Measurements from ENCODE around the gene PTGES2. TPM values are rescaled to one million over a fixed set of nuclear protein-coding genes. Genes with fewer than 3 reads are reported as not detected.
"Not testable (repeated sequence)": the region's sequence is repeated elsewhere in the genome, so short reads cannot be mapped to it uniquely, and the experiment has no call there.

Gene PTGES2
- total RNA-seq, 2 donors from 2014 or later: 73.5 to 84.5 TPM

DNA sequence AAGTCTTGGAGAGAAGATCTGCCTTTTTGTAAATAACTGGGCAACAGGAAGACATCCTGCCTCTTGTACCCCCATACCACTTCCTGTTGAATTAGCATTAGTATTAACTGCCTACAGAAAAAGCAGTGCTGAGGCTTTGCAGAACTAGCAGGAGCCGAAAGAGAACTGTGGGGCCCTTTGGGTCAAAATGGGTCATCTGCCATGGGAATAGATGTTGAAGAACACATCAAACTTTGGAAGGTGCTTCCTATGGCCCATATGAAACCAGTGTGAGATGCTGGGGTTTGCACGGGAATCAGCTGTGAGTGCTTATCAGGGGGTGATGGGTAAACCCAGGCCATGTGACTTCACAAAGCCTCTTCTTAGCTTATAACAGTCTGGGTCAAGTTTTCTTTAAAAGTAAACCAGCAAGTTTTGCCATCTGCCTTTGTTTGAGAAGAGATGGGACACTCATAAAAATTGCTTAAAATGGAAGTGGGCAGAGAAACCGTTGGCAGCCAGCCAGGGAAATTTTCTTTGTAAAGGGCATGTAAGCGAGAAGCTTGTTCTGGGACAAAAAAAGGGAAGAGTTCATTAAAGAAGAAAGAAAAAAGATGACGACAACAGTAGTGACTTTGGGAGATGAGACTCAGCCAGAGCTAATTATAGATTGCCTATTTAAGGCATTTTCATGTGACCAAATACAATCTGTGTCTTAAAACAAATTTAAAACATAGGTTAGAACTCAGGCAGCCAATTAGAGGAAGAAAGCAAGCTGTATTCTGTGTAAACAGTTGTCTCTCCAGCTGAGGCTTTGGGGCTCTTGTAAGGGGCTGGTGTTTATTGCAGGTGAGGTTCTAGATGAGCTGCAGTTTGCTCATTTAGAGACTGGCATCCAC lies 55.1 kb downstream of the PTGES2 start:
- H3K4me3 ChIP-seq (ENCODE audit: low read length): no peak overlapping the region
- no peak for DNase-seq
- no peaks in the 10 kb centered on the region for H3K27me3 Mint-ChIP-seq (ENCODE audit: insufficient read depth)
- 60 to 75% methylated on average over 4 to 5 of the region's 5 CpGs for WGBS, 2 experiments (ENCODE audit: insufficient coverage in 1 of 2, insufficient read length in 1 of 2)
- no peaks in the 10 kb centered on the region for H3K27me3 ChIP-seq (ENCODE audit: control insufficient read depth, insufficient read depth, low read length, poor library complexity, severe bottlenecking)
- H3K9me3 ChIP-seq (ENCODE audit: control insufficient read depth, low read length): no peaks in the 10 kb centered on the region
- TF ChIP-seq CTCF (conservative IDR thresholded peaks at IDR 0.05): no peak
- peaks cover 7% of the 10 kb centered on the region for H3K4me1 ChIP-seq (ENCODE audit: control insufficient read depth, insufficient read depth, low read length)
- peaks cover under 1% of the 10 kb centered on the region for H3K36me3 Mint-ChIP-seq (ENCODE audit: low read depth)
- H3K9me3 Mint-ChIP-seq: no peaks in the 10 kb centered on the region
- H3K9ac ChIP-seq (ENCODE audit: extremely low read depth, low read length, poor library complexity, severe bottlenecking): no peak overlapping the region
- peaks cover 28% of the 10 kb centered on the region for H3K4me1 Mint-ChIP-seq
- H3K36me3 ChIP-seq (ENCODE audit: control insufficient read depth, insufficient read depth, low read length): peaks cover 3% of the 10 kb centered on the region
- H3K27ac Mint-ChIP-seq: peak overlapping the region; percentile 11
- no peak overlapping the region for H3K4me3 Mint-ChIP-seq
- peak overlapping the region; percentile 39 for H3K27ac ChIP-seq (ENCODE audit: low read depth, low read length)

- 96 to 100% methylated on average over 10 to 11 of the region's 12 CpGs for WGBS, 2 experiments (ENCODE audit: insufficient coverage in 1 of 2, insufficient read length in 1 of 2)
- peaks cover 28% of the 10 kb centered on the region for H3K4me1 Mint-ChIP-seq
- not testable (repeated sequence) for H3K27ac Mint-ChIP-seq; H3K27ac ChIP-seq (ENCODE audit: low read depth, low read length); H3K4me1 ChIP-seq (ENCODE audit: control insufficient read depth, insufficient read depth, low read length); H3K9ac ChIP-seq (ENCODE audit: extremely low read depth, low read length, poor library complexity, severe bottlenecking); H3K36me3 ChIP-seq (ENCODE audit: control insufficient read depth, insufficient read depth, low read length); H3K27me3 Mint-ChIP-seq (ENCODE audit: insufficient read depth); H3K9me3 ChIP-seq (ENCODE audit: control insufficient read depth, low read length); DNase-seq; H3K9me3 Mint-ChIP-seq; H3K4me3 Mint-ChIP-seq; H3K36me3 Mint-ChIP-seq (ENCODE audit: low read depth); H3K27me3 ChIP-seq (ENCODE audit: control insufficient read depth, insufficient read depth, low read length, poor library complexity, severe bottlenecking); H3K4me3 ChIP-seq (ENCODE audit: low read length)
These were observed 56.1 kb downstream of the PTGES2 start for GRCh38 chr9:128071475-128071874.

DNA sequence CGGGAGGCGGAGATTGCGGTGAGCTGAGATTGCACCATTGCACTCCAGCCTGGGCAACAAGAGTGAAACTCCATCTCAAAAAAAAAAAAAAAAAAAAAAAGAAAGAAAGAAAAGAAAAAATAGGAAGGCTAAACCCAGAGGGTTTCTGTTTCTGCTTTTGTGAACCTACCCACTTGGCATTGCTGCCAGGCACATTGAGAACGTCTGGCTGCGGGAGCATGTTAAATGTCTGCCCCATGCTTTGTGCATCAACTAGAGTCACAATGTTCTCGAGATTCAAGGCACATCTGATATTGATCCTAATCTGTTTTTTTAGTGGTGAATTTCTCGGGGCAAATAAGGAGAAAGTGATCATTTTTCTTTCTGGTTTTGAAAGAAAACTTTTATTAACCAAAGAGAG lies 56.7 kb downstream of the PTGES2 start:
- Histone ChIP-seq H3K9ac (ENCODE audit: extremely low read depth, low read length, poor library complexity, severe bottlenecking) (no peak overlapping the region), H3K27me3 (ENCODE audit: control insufficient read depth, insufficient read depth, low read length, poor library complexity, severe bottlenecking) (no peaks in the 10 kb centered on the region), H3K27ac (ENCODE audit: low read depth, low read length) (no peak overlapping the region), H3K36me3 (ENCODE audit: control insufficient read depth, insufficient read depth, low read length) (no peaks in the 10 kb centered on the region), H3K9me3 (ENCODE audit: control insufficient read depth, low read length) (no peaks in the 10 kb centered on the region), H3K4me1 (ENCODE audit: control insufficient read depth, insufficient read depth, low read length) (peaks cover 7% of the 10 kb centered on the region), H3K4me3 (ENCODE audit: low read length) (no peak overlapping the region)
- Mint-ChIP-seq H3K27me3 (ENCODE audit: insufficient read depth) (no peaks in the 10 kb centered on the region), H3K4me1 (peaks cover 32% of the 10 kb centered on the region), H3K9me3 (no peaks in the 10 kb centered on the region), H3K27ac (no peak overlapping the region), H3K4me3 (no peak overlapping the region), H3K36me3 (ENCODE audit: low read depth) (no peaks in the 10 kb centered on the region)
- 96 to 98% methylated on average over 4 to 7 of the region's 7 CpGs for WGBS, 2 experiments (ENCODE audit: insufficient coverage in 1 of 2, insufficient read length in 1 of 2)
- TF ChIP-seq CTCF (conservative IDR thresholded peaks at IDR 0.05): no peak
- no peak for DNase-seq

Other genes with a start within 250 kb of the PTGES2 start
- gene ST6GALNAC6, start 228.1 kb downstream of the PTGES2 start, total RNA-seq: 10 to 100 TPM; 42.3 to 44.2 TPM
- gene ST6GALNAC4, start 210.7 kb downstream of the PTGES2 start, total RNA-seq: 10 to 100 TPM in 1 of 2 donors, 1 to 10 TPM in 1; 8.3 to 12.7 TPM
- 1 to 10 TPM; 6.6 to 9.3 TPM for gene PIP5KL1, start 197.0 kb downstream of the PTGES2 start, total RNA-seq
- gene DPM2, start 189.9 kb downstream of the PTGES2 start, total RNA-seq: 10 to 100 TPM; 45.7 TPM
- gene EEIG1, start 146.7 kb downstream of the PTGES2 start, total RNA-seq: 10 to 100 TPM; 56.7 to 60.8 TPM
- 1 to 10 TPM; 6.2 to 6.6 TPM for gene NAIF1, start 60.4 kb downstream of the PTGES2 start, total RNA-seq
- gene SLC25A25, start 59.5 kb downstream of the PTGES2 start, total RNA-seq: 10 to 100 TPM; 12.9 to 13.1 TPM
- gene LCN2, start 21.7 kb upstream of the PTGES2 start, total RNA-seq: not detected
- gene BBLN, start 32.5 kb upstream of the PTGES2 start, total RNA-seq: 10 to 100 TPM; 65.7 to 82.1 TPM
- 100 to 1,000 TPM; 115 to 117 TPM for gene CIZ1, start 63.8 kb upstream of the PTGES2 start, total RNA-seq
- gene DNM1, start 75.7 kb upstream of the PTGES2 start, total RNA-seq: 100 to 1,000 TPM in 1 of 2 donors, 10 to 100 TPM in 1; 55.8 to 147 TPM
- gene GOLGA2, start 148.3 kb upstream of the PTGES2 start, total RNA-seq: 100 to 1,000 TPM in 1 of 2 donors, 10 to 100 TPM in 1; 91.9 to 101 TPM
- 10 to 100 TPM; 33.4 to 46.9 TPM for gene SWI5, start 148.5 kb upstream of the PTGES2 start, total RNA-seq
- 10 to 100 TPM; 30.6 to 31.8 TPM for gene TRUB2, start 194.7 kb upstream of the PTGES2 start, total RNA-seq
- 10 to 100 TPM; 48.1 to 50.7 TPM for gene COQ4, start 195.1 kb upstream of the PTGES2 start, total RNA-seq
- gene SLC27A4, start 212.8 kb upstream of the PTGES2 start, total RNA-seq: 10 to 100 TPM; 22.4 to 25.0 TPM
- 10 to 100 TPM; 51.5 to 60.4 TPM for gene URM1, start 243.6 kb upstream of the PTGES2 start, total RNA-seq

Data from endodermal cell (in vitro differentiated cells).